ENCODE results near the gene GATB.

GRCh38 chr4:151721916-151722315, 38.9 kb downstream of the GATB start:
- no peak for TF ChIP-seq REST (IDR thresholded peaks at IDR 0.05; ENCODE audit: insufficient replicate concordance, low read depth)
- TF ChIP-seq, protein P1, sequence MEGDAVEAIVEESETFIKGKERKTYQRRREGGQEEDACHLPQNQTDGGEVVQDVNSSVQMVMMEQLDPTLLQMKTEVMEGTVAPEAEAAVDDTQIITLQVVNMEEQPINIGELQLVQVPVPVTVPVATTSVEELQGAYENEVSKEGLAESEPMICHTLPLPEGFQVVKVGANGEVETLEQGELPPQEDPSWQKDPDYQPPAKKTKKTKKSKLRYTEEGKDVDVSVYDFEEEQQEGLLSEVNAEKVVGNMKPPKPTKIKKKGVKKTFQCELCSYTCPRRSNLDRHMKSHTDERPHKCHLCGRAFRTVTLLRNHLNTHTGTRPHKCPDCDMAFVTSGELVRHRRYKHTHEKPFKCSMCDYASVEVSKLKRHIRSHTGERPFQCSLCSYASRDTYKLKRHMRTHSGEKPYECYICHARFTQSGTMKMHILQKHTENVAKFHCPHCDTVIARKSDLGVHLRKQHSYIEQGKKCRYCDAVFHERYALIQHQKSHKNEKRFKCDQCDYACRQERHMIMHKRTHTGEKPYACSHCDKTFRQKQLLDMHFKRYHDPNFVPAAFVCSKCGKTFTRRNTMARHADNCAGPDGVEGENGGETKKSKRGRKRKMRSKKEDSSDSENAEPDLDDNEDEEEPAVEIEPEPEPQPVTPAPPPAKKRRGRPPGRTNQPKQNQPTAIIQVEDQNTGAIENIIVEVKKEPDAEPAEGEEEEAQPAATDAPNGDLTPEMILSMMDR (IDR thresholded peaks at IDR 0.05; ENCODE audit: insufficient read depth, low read length): no peak

All from HL-60 (cell line).